ENCODE measurements around the gene CNOT4. TPM values are rescaled to one million over a fixed set of nuclear protein-coding genes. Genes with fewer than 3 reads are reported as not detected.
"Not testable (repeated sequence)": the region's sequence is repeated elsewhere in the genome, so short reads cannot be mapped to it uniquely, and the experiment has no call there.

CNOT4 gene
- total RNA-seq, 1 donor from 2014 or later = 16.2 TPM

GRCh38 chr7:135517060-135517459, 7.2 kb upstream of the CNOT4 start:
- Histone ChIP-seq H3K4me3 (ENCODE audit: low read length in 3 of 3) (no peak overlapping the region), H3K27ac (ENCODE audit: low read depth, low read length) (no peak overlapping the region), H3K27me3 (ENCODE audit: control insufficient read depth in 3 of 3, insufficient read depth in 3 of 3, low read length in 3 of 3) (no peaks in the 10 kb centered on the region), H3K36me3 (ENCODE audit: control insufficient read depth in 3 of 3, insufficient read depth in 3 of 3, low read length in 3 of 3) (no peaks in the 10 kb centered on the region), H3K9ac (ENCODE audit: low read depth in 1 of 3, low read length in 3 of 3) (no peak overlapping the region), H3K9me3 (ENCODE audit: control insufficient read depth in 3 of 3, low read length in 3 of 3) (no peaks in the 10 kb centered on the region), H3K4me1 (ENCODE audit: control insufficient read depth in 3 of 3, insufficient read depth in 3 of 3, low read length in 3 of 3) (no peaks in the 10 kb centered on the region)

- Histone ChIP-seq H3K4me1 (ENCODE audit: control insufficient read depth in 3 of 3, insufficient read depth in 3 of 3, low read length in 3 of 3) (peaks cover 5 to 9% (median 5%) of the 10 kb centered on the region in 3 donors), H3K9me3 (ENCODE audit: control insufficient read depth in 3 of 3, low read length in 3 of 3) (no peaks in the 10 kb centered on the region), H3K9ac (ENCODE audit: low read depth in 1 of 3, low read length in 3 of 3) (no peak overlapping the region), H3K27me3 (ENCODE audit: control insufficient read depth in 3 of 3, insufficient read depth in 3 of 3, low read length in 3 of 3) (no peaks in the 10 kb centered on the region), H3K36me3 (ENCODE audit: control insufficient read depth in 3 of 3, insufficient read depth in 3 of 3, low read length in 3 of 3) (no peaks in the 10 kb centered on the region), H3K4me3 (ENCODE audit: low read length in 3 of 3) (no peak overlapping the region), H3K27ac (ENCODE audit: low read depth, low read length) (no peak overlapping the region)
Observed at GRCh38 chr7:135514856-135515255, 5.0 kb upstream of the CNOT4 start.

- H3K27me3 ChIP-seq (ENCODE audit: control insufficient read depth in 3 of 3, insufficient read depth in 3 of 3, low read length in 3 of 3) = no peaks in the 10 kb centered on the region
- H3K36me3 ChIP-seq (ENCODE audit: control insufficient read depth in 3 of 3, insufficient read depth in 3 of 3, low read length in 3 of 3) = no peaks in the 10 kb centered on the region
- no peaks in the 10 kb centered on the region for H3K9me3 ChIP-seq (ENCODE audit: control insufficient read depth in 3 of 3, low read length in 3 of 3)
- H3K4me1 ChIP-seq (ENCODE audit: control insufficient read depth in 3 of 3, insufficient read depth in 3 of 3, low read length in 3 of 3) = peaks cover 11 to 21% (median 14%) of the 10 kb centered on the region in 3 donors
- no peak overlapping the region for H3K9ac ChIP-seq (ENCODE audit: low read depth in 1 of 3, low read length in 3 of 3)
- no peak overlapping the region for H3K27ac ChIP-seq (ENCODE audit: low read depth, low read length)
- H3K4me3 ChIP-seq (ENCODE audit: low read length in 3 of 3) = no peak overlapping the region
Observed at GRCh38 chr7:135512135-135512887, 2.4 kb upstream of the CNOT4 start.

- no peaks in the 10 kb centered on the region for H3K27me3 ChIP-seq (ENCODE audit: control insufficient read depth in 3 of 3, insufficient read depth in 3 of 3, low read length in 3 of 3)
- H3K4me3 ChIP-seq (ENCODE audit: low read length in 3 of 3) = peak overlapping the region; percentile 96 to 97 (median 97)
- H3K27ac ChIP-seq (ENCODE audit: low read depth, low read length) = peak overlapping the region; percentile 43
- no peaks in the 10 kb centered on the region for H3K36me3 ChIP-seq (ENCODE audit: control insufficient read depth in 3 of 3, insufficient read depth in 3 of 3, low read length in 3 of 3)
- H3K9ac ChIP-seq (ENCODE audit: low read depth in 1 of 3, low read length in 3 of 3) = peak overlapping the region; percentile 83 to 96 (median 83)
- peaks cover 11 to 25% (median 14%) of the 10 kb centered on the region in 3 donors for H3K4me1 ChIP-seq (ENCODE audit: control insufficient read depth in 3 of 3, insufficient read depth in 3 of 3, low read length in 3 of 3)
- no peaks in the 10 kb centered on the region for H3K9me3 ChIP-seq (ENCODE audit: control insufficient read depth in 3 of 3, low read length in 3 of 3)
Observed at GRCh38 chr7:135510592-135511183, 786 bp upstream of the CNOT4 start.

- H3K27me3 ChIP-seq (ENCODE audit: control insufficient read depth in 3 of 3, insufficient read depth in 3 of 3, low read length in 3 of 3) = no peaks in the 10 kb centered on the region
- H3K36me3 ChIP-seq (ENCODE audit: control insufficient read depth in 3 of 3, insufficient read depth in 3 of 3, low read length in 3 of 3) = no peaks in the 10 kb centered on the region
- H3K9ac ChIP-seq (ENCODE audit: low read depth in 1 of 3, low read length in 3 of 3) = peak overlapping the region; percentile 96 to 99 (median 99)
- H3K4me3 ChIP-seq (ENCODE audit: low read length in 3 of 3) = peak overlapping the region; percentile 89 to 99 (median 97)
- H3K9me3 ChIP-seq (ENCODE audit: control insufficient read depth in 3 of 3, low read length in 3 of 3) = no peaks in the 10 kb centered on the region
- H3K27ac ChIP-seq (ENCODE audit: low read depth, low read length) = peak overlapping the region; percentile 95
- peaks cover 11 to 25% (median 14%) of the 10 kb centered on the region in 3 donors for H3K4me1 ChIP-seq (ENCODE audit: control insufficient read depth in 3 of 3, insufficient read depth in 3 of 3, low read length in 3 of 3)
Observed at GRCh38 chr7:135509589-135509838, 388 bp downstream of the CNOT4 start.

GRCh38 chr7:135508883-135509588, 866 bp downstream of the CNOT4 start:
- Histone ChIP-seq H3K9me3 (ENCODE audit: control insufficient read depth in 3 of 3, low read length in 3 of 3) (no peaks in the 10 kb centered on the region), H3K4me1 (ENCODE audit: control insufficient read depth in 3 of 3, insufficient read depth in 3 of 3, low read length in 3 of 3) (peaks cover 11 to 25% (median 14%) of the 10 kb centered on the region in 3 donors), H3K27ac (ENCODE audit: low read depth, low read length) (peak overlapping the region; percentile 95), H3K36me3 (ENCODE audit: control insufficient read depth in 3 of 3, insufficient read depth in 3 of 3, low read length in 3 of 3) (no peaks in the 10 kb centered on the region), H3K9ac (ENCODE audit: low read depth in 1 of 3, low read length in 3 of 3) (peak overlapping the region; percentile 96 to 99 (median 99)), H3K27me3 (ENCODE audit: control insufficient read depth in 3 of 3, insufficient read depth in 3 of 3, low read length in 3 of 3) (no peaks in the 10 kb centered on the region), H3K4me3 (ENCODE audit: low read length in 3 of 3) (peak overlapping the region; percentile 89 to 99 (median 97))

- H3K27ac ChIP-seq (ENCODE audit: low read depth, low read length) = no peak overlapping the region
- H3K4me1 ChIP-seq (ENCODE audit: control insufficient read depth in 3 of 3, insufficient read depth in 3 of 3, low read length in 3 of 3) = peaks cover under 1 to 9% (median 9%) of the 10 kb centered on the region in 3 donors
- no peaks in the 10 kb centered on the region for H3K27me3 ChIP-seq (ENCODE audit: control insufficient read depth in 3 of 3, insufficient read depth in 3 of 3, low read length in 3 of 3)
- H3K4me3 ChIP-seq (ENCODE audit: low read length in 3 of 3) = no peak overlapping the region
- no peak overlapping the region for H3K9ac ChIP-seq (ENCODE audit: low read depth in 1 of 3, low read length in 3 of 3)
- no peaks in the 10 kb centered on the region for H3K36me3 ChIP-seq (ENCODE audit: control insufficient read depth in 3 of 3, insufficient read depth in 3 of 3, low read length in 3 of 3)
- H3K9me3 ChIP-seq (ENCODE audit: control insufficient read depth in 3 of 3, low read length in 3 of 3) = no peaks in the 10 kb centered on the region
Observed at GRCh38 chr7:135501402-135501801, 8.5 kb downstream of the CNOT4 start.

GRCh38 chr7:135499818-135500217, 10.1 kb downstream of the CNOT4 start:
- Histone ChIP-seq H3K27me3 (ENCODE audit: control insufficient read depth in 3 of 3, insufficient read depth in 3 of 3, low read length in 3 of 3) (no peaks in the 10 kb centered on the region), H3K9me3 (ENCODE audit: control insufficient read depth in 3 of 3, low read length in 3 of 3) (no peaks in the 10 kb centered on the region), H3K36me3 (ENCODE audit: control insufficient read depth in 3 of 3, insufficient read depth in 3 of 3, low read length in 3 of 3) (no peaks in the 10 kb centered on the region), H3K4me3 (ENCODE audit: low read length in 3 of 3) (no peak overlapping the region), H3K4me1 (ENCODE audit: control insufficient read depth in 3 of 3, insufficient read depth in 3 of 3, low read length in 3 of 3) (peaks cover 3 to 9% (median 9%) of the 10 kb centered on the region in 3 donors), H3K27ac (ENCODE audit: low read depth, low read length) (no peak overlapping the region), H3K9ac (ENCODE audit: low read depth in 1 of 3, low read length in 3 of 3) (no peak overlapping the region)

GRCh38 chr7:135497161-135497560, 12.7 kb downstream of the CNOT4 start:
- not testable (repeated sequence) for H3K36me3 ChIP-seq (ENCODE audit: control insufficient read depth in 3 of 3, insufficient read depth in 3 of 3, low read length in 3 of 3); H3K4me1 ChIP-seq (ENCODE audit: control insufficient read depth in 3 of 3, insufficient read depth in 3 of 3, low read length in 3 of 3); H3K9ac ChIP-seq (ENCODE audit: low read depth in 1 of 3, low read length in 3 of 3); H3K27ac ChIP-seq (ENCODE audit: low read depth, low read length); H3K4me3 ChIP-seq (ENCODE audit: low read length in 3 of 3); H3K27me3 ChIP-seq (ENCODE audit: control insufficient read depth in 3 of 3, insufficient read depth in 3 of 3, low read length in 3 of 3); H3K9me3 ChIP-seq (ENCODE audit: control insufficient read depth in 3 of 3, low read length in 3 of 3)

- Histone ChIP-seq H3K4me3 (ENCODE audit: low read length in 3 of 3) (no peak overlapping the region), H3K27me3 (ENCODE audit: control insufficient read depth in 3 of 3, insufficient read depth in 3 of 3, low read length in 3 of 3) (no peaks in the 10 kb centered on the region), H3K9me3 (ENCODE audit: control insufficient read depth in 3 of 3, low read length in 3 of 3) (no peaks in the 10 kb centered on the region), H3K4me1 (ENCODE audit: control insufficient read depth in 3 of 3, insufficient read depth in 3 of 3, low read length in 3 of 3) (peaks cover 0 to 3% (median 3%) of the 10 kb centered on the region in 3 donors), H3K36me3 (ENCODE audit: control insufficient read depth in 3 of 3, insufficient read depth in 3 of 3, low read length in 3 of 3) (no peaks in the 10 kb centered on the region), H3K27ac (ENCODE audit: low read depth, low read length) (no peak overlapping the region), H3K9ac (ENCODE audit: low read depth in 1 of 3, low read length in 3 of 3) (no peak overlapping the region)
Observed at GRCh38 chr7:135493362-135493761, 16.5 kb downstream of the CNOT4 start.

Data from skeletal muscle tissue (tissue), 4 donors.